Retinal pigment epithelial cell (primary cell): ENCODE results near the gene GABRD.

Experiments
- DNase-seq: peaks from one replicate; pipeline ENCODE4 v3.0.0-alpha.2; 2010; ENCODE audit warnings: low read depth
- H3K4me3 ChIP-seq: 2 replicates; pipeline ENCODE4 v1.5.1; 2011; ENCODE audit warnings: mild to moderate bottlenecking, low read length, control low read depth, moderate library complexity
- CTCF ChIP-seq: conservative IDR thresholded peaks from 2 replicates; pipeline ENCODE4 v1.5.1; 2011; ENCODE audit warnings: low read depth, low read length, control low read depth, inconsistent platforms

Gene GABRD

GRCh38 chr1:2080140-2080539 lies 61.0 kb downstream of the GABRD start:
- H3K4me3 ChIP-seq: no peak overlapping the region
- TF ChIP-seq CTCF: no peak
- no peak for DNase-seq
